ENCODE data around the gene BIN2. TPM values are rescaled to one million over a fixed set of nuclear protein-coding genes. Genes with fewer than 3 reads are reported as not detected.

The BIN2 gene
- total RNA-seq, 1 experiment from 2014 or later, result 0.20 TPM

GRCh38 chr12:51329742-51330141 lies 5.8 kb upstream of the BIN2 start (continued):
- TF ChIP-seq E2F5 (CRISPR knock-in tag; IDR thresholded peaks at IDR 0.05), result no peak
- no peak for TF ChIP-seq ZNF512 (CRISPR knock-in tag; IDR thresholded peaks at IDR 0.05; ENCODE audit: borderline replicate concordance)

- H3K27me3 Mint-ChIP-seq (ENCODE audit: low read depth), result no peaks in the 10 kb centered on the region
- ATAC-seq, result no peak
- POLR2A ChIA-PET, result no interaction called here
- H3K36me3 Mint-ChIP-seq, result no peaks in the 10 kb centered on the region
- H3K4me1 Mint-ChIP-seq, result peaks cover 2% of the 10 kb centered on the region; the same call in 1 of the 2 replicates
- H3K27ac Mint-ChIP-seq, result no peak overlapping the region
- TF ChIP-seq ZBTB21 (CRISPR knock-in tag; IDR thresholded peaks at IDR 0.05; ENCODE audit: borderline replicate concordance), result no peak
- no peak for TF ChIP-seq FOXP1 (CRISPR knock-in tag; IDR thresholded peaks at IDR 0.05; ENCODE audit: borderline replicate concordance)
- TF ChIP-seq RORB (CRISPR knock-in tag; IDR thresholded peaks at IDR 0.05), result no peak
- no peak for TF ChIP-seq FOXP4 (CRISPR knock-in tag; IDR thresholded peaks at IDR 0.05)
- TF ChIP-seq NR1H2 (CRISPR knock-in tag; IDR thresholded peaks at IDR 0.05), result no peak
- no peak for TF ChIP-seq ZMAT4 (CRISPR knock-in tag; IDR thresholded peaks at IDR 0.05)
- no peak for TF ChIP-seq ATF3 (CRISPR knock-in tag; conservative IDR thresholded peaks at IDR 0.05)
- no peak for TF ChIP-seq FOXK1 (CRISPR knock-in tag; IDR thresholded peaks at IDR 0.05)
- no peak for TF ChIP-seq TEAD4 (CRISPR knock-in tag; IDR thresholded peaks at IDR 0.05)
- no peak for TF ChIP-seq KAT7 (CRISPR knock-in tag; IDR thresholded peaks at IDR 0.05; ENCODE audit: borderline replicate concordance)
- TF ChIP-seq ARID4B (CRISPR knock-in tag; IDR thresholded peaks at IDR 0.05; ENCODE audit: borderline replicate concordance), result no peak
- no peak for TF ChIP-seq ZNF416 (CRISPR knock-in tag; IDR thresholded peaks at IDR 0.05)
- TF ChIP-seq SMAD4 (CRISPR knock-in tag; IDR thresholded peaks at IDR 0.05), result no peak
- no peak for TF ChIP-seq ESRRA (CRISPR knock-in tag; IDR thresholded peaks at IDR 0.05; ENCODE audit: borderline replicate concordance)
- no peak for TF ChIP-seq ZNF232 (CRISPR knock-in tag; IDR thresholded peaks at IDR 0.05)
- no peak for TF ChIP-seq ZNF423 (CRISPR knock-in tag; IDR thresholded peaks at IDR 0.05)
- no peak overlapping the region for H3K4me3 Mint-ChIP-seq
- CTCF ChIA-PET, result interaction anchor here (0.6 to 2.7 kb wide), 2 partner anchors 13 to 111 kb away, joined by 4 to 12 read pairs; partner anchors contain the start of gene POU6F1
- H3K9me3 Mint-ChIP-seq, result no peaks in the 10 kb centered on the region
- no peak for DNase-seq (ENCODE audit: low spot score)
Observed at GRCh38 chr12:51328587-51328986, 4.6 kb upstream of the BIN2 start.

Measured in WTC11 (cell line).